ENCODE data around the gene LARP7.

DNA sequence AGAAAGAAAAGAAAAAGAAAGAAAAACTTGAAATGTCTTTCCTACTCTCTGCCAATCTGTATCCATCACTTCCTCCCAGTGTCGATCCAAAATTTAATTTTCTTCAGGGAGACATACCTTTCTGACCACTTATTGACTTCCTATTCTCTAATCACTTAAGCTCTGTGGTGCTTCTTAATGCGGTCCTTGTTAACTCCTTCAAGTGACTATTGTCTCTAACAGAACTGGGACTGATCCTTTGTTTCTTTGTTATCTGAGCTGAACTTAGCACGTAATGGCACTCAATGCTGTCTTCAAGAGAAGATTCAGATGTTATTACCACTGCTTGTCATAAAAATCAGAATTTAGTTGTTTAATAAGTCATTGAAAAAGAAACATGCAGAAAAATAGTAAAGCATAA lies 31.2 kb downstream of the LARP7 start:
- no peak for TF ChIP-seq POLR2A (IDR thresholded peaks at IDR 0.05)
- TF ChIP-seq, protein P1, sequence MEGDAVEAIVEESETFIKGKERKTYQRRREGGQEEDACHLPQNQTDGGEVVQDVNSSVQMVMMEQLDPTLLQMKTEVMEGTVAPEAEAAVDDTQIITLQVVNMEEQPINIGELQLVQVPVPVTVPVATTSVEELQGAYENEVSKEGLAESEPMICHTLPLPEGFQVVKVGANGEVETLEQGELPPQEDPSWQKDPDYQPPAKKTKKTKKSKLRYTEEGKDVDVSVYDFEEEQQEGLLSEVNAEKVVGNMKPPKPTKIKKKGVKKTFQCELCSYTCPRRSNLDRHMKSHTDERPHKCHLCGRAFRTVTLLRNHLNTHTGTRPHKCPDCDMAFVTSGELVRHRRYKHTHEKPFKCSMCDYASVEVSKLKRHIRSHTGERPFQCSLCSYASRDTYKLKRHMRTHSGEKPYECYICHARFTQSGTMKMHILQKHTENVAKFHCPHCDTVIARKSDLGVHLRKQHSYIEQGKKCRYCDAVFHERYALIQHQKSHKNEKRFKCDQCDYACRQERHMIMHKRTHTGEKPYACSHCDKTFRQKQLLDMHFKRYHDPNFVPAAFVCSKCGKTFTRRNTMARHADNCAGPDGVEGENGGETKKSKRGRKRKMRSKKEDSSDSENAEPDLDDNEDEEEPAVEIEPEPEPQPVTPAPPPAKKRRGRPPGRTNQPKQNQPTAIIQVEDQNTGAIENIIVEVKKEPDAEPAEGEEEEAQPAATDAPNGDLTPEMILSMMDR (IDR thresholded peaks at IDR 0.05), result no peak
